GM19193 (cell line): ENCODE data around the gene PEAK1.

Source experiments
- POLR2A ChIP-seq: IDR thresholded peaks from 4 replicates; pipeline ENCODE4 v1.6.1; 2011; ENCODE audit not compliant: insufficient read depth, insufficient read length; ENCODE audit errors: extremely low read depth

PEAK1 gene

DNA sequence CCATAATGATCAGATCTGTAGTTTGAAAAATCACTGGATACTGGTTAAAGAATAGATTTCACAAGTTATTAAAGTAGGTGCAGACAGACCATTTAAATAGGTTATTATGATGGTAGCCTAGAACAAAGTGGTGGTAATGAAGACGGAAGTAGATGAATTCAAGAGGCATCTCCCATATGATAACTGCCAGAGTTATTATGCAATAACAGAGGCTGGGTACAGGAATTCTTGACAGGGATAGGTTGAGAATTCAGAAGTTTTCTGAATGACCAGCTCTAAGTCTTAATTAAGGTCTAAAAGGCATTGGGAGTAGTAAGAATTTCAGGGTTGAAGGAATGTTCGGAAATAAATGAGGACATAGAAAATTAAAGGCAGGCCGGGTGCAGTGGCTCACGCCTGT is 108.9 kb downstream of the PEAK1 start:
- no peak for TF ChIP-seq POLR2A

- TF ChIP-seq POLR2A = no peak
Measured at GRCh38 chr15:77309392-77309791, 110.5 kb downstream of the PEAK1 start.

GRCh38 chr15:77305953-77306352 is 114.0 kb downstream of the PEAK1 start:
- no peak for TF ChIP-seq POLR2A

- no peak for TF ChIP-seq POLR2A
Measured at GRCh38 chr15:77296773-77297337, 123.0 kb downstream of the PEAK1 start.

DNA sequence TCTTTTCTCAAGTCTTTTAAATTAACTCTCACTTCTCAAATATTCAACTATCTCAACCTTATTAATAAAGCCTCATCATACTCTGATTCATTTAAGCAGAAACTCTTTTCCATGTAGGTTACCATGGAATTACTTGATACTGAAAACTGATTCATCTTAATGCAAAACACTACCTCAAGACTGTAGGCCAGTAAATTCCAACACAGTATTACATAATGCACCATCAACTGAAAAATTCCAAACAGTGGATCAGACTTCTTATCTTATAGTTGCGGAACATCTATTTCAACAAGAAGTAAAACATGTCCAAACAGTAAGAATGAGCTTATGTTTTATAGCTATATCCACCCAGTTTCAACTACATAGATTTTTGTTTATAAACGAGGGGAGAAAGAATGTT is 124.5 kb downstream of the PEAK1 start:
- TF ChIP-seq POLR2A = no peak

DNA sequence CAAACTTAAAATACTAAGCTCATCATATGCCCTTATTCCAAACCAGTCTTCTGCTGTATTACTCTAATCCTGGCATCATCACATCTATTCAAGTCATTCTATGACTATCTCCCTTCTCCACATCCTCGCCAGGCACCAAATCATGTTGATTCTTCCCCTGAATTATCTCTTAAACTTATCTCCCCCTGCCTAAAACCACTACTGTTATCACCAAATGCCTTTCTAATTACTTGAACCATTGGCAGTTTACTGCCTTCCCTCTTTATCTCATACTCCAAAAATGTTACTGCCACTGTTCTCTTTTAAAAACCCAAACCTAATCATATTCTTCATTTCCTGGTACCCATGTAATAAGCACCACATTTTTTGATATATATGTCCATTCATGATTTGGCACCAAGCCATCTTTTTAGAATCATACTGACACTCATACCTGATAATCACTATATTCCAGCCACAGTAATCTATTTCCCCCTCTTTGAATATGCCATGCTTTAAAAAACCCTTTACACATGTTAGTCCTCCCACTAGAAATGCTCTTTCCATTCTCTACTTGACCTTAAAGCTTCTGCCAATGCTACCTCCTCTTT is 126.8 kb downstream of the PEAK1 start:
- TF ChIP-seq POLR2A = no peak

- no peak for TF ChIP-seq POLR2A
Measured at GRCh38 chr15:77291107-77291506, 128.8 kb downstream of the PEAK1 start.

DNA sequence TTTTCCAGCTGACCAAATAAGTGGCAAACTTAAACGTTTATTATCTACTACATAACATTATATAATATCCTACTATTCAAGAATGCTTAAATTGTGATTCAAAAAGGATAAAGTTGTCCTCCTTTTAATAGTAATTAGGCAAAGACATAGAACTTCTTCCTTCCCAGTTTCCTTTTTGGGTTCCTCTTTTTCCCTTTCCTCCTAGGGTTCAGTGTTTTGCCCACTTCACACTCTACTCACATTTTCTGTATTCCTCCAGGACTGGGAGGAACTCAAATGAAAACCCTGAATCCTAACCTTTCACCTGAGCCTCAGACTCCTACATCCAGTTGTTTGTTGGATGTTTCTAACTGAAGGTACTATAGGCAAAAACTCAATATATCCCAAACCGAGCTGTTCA is 132.5 kb downstream of the PEAK1 start:
- TF ChIP-seq POLR2A = no peak

DNA sequence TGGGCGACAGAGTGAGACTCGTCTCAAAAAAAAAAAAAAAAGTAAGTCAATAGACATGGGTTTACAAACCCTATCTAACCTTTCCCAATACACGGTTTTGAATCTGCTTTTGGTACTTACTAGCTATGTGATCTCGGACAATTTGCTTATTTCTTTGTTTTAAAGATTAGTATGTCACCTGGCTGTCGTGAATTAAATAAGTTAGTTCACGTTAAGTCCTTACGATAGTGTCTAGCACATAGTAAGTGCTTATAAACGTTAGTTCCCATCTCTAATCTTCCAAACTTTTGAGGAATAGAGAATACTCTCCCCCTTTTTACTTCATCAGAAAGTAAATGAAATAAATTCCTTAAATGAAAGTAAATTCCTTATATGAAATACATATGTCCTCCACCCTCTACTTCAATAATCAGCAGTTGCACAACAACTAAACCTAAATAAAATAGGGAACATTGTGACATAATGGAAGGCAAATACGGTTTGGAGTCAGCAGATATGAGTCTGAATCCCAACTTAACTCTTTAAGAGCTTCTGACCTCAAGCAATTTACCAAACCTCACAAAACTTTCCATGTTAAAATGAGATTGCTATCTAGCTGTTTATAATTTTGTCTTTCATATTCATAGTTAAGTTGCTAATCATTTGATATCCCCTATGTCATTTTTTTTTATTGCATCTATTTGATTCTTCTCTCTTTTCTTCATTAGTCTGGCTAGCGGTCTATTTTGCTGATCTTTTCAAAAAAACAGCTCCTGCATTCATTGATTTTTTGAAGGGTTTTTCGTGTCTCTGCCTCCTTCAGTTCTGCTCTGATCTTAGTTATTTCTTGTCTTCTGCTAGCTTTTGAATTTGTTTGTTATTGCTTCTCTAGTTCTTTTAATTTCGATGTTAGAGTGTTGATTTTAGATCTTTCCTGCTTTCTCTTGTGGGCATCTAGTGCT is 134.6 kb downstream of the PEAK1 start:
- no peak for TF ChIP-seq POLR2A

DNA sequence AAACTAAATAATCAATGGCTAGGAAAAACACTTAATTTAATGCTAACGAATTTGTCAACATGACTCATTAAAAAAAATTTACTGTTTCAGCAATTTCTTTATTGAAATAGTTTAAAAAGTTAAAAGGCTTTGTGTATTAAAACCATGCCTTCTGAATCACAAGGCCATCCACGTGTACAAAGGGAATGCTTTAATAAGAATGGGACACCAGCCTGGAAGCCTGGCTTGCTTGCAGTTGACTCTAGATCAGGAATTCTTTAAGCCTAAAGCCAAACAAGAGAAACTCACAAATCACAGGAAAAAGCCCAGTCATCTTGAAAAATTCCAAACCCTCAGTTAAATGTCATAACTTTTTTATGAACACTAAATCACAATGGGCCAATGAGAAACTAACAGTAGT is 137.6 kb downstream of the PEAK1 start:
- no peak for TF ChIP-seq POLR2A

DNA sequence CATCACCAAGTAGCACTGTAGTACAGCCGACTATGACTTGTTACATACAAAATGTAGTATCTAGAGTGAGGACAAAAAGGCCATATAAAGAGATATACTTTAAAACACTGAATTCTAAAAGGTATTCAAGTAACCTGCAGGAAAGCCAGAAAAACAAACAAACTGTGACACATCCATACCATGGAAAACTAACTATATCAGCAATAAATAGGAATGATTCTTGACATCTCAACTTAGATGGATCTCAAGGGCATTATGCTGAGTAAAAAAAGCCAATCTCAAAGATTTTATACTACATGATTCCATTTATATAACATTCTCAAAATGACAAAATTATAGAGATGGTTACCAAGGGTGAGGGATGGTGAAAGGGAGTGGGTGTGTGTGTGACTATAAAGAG is 143.0 kb downstream of the PEAK1 start:
- TF ChIP-seq POLR2A = no peak

- no peak for TF ChIP-seq POLR2A
Measured at GRCh38 chr15:77276096-77276495, 143.8 kb downstream of the PEAK1 start.

DNA sequence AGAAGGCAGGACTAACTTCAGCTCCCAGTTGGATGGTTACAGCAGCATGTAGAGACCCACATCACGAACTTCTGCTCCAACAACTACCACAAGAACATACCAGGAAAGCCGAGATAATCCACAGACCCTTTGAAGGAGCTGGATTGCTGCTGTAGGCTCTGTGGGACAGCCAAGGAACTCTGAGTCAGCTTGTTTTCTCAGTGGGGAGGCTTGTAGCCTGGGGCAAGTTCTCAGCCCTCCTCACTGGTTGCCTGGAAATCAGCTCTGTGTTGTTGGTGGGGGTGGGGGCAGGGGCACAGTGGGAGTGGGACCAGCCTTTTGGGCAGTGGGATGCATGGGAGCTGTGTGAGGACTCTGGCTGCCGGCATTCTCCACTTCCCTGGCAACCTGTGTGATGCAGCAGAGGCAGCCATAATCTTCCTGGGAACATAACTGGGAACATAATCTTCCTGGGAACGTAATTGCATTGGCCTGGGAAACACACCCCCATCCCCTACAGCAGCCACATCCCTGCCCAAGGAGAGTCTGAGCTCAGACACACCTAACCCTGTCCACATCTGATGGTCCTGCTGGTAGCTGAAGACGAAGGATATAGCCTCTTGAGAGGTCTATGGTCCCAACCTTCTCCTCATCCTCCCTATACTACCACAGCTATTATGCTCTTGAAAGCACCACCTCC is 153.1 kb downstream of the PEAK1 start:
- TF ChIP-seq POLR2A = no peak

GRCh38 chr15:77255385-77255784 is 164.5 kb downstream of the PEAK1 start:
- no peak for TF ChIP-seq POLR2A

DNA sequence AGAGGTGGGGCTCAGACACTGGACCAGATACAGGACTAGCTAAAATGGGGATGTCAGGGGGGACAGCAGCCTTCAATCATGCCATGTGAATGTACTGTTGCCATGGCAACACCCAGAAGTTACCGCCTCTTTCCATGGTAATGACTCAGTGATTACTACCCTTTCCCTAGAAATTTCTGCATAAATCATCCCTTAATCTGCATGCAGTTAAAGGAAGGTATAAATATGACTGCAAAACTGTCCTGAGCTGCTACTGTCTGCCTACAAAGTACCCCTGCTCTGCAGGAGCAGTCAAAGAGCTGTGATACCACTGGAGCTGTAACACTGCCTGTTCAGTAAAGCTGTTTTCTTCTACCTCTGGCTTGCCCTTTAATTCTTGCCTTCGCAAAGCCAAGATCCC is 168.2 kb downstream of the PEAK1 start:
- no peak for TF ChIP-seq POLR2A
